Measurements from ENCODE around the gene TIGAR.

Gene TIGAR

GRCh38 chr12:4282103-4282891 is 38.7 kb upstream of the TIGAR start:
- Mint-ChIP-seq H3K27me3 (ENCODE audit: low read depth, poor library complexity) (no peaks in the 10 kb centered on the region), H3K4me1 (peaks cover 97% of the 10 kb centered on the region), H3K27ac (peak overlapping the region; percentile 89), H3K36me3 (ENCODE audit: low read depth) (peaks cover 92% of the 10 kb centered on the region), H3K4me3 (no peak overlapping the region), H3K9me3 (no peaks in the 10 kb centered on the region)
- DNase-seq: no peak
- TF ChIP-seq CTCF (IDR thresholded peaks at IDR 0.05): no peak

- Mint-ChIP-seq H3K4me3 (no peak overlapping the region), H3K9me3 (no peaks in the 10 kb centered on the region), H3K27ac (peak overlapping the region; percentile 95), H3K36me3 (ENCODE audit: low read depth) (peaks cover 95% of the 10 kb centered on the region), H3K4me1 (peaks cover 97% of the 10 kb centered on the region), H3K27me3 (ENCODE audit: low read depth, poor library complexity) (no peaks in the 10 kb centered on the region)
- DNase-seq: no peak
- TF ChIP-seq CTCF (IDR thresholded peaks at IDR 0.05): no peak
Observed at GRCh38 chr12:4282892-4283511, 38.0 kb upstream of the TIGAR start.

GRCh38 chr12:4283512-4284255 is 37.3 kb upstream of the TIGAR start:
- H3K4me1 Mint-ChIP-seq: peaks cover 97% of the 10 kb centered on the region
- no peak for TF ChIP-seq CTCF (IDR thresholded peaks at IDR 0.05)
- H3K27me3 Mint-ChIP-seq (ENCODE audit: low read depth, poor library complexity): no peaks in the 10 kb centered on the region
- peak overlapping the region; percentile 95 for H3K27ac Mint-ChIP-seq
- no peak overlapping the region for H3K4me3 Mint-ChIP-seq
- no peak for DNase-seq
- H3K36me3 Mint-ChIP-seq (ENCODE audit: low read depth): peaks cover 95% of the 10 kb centered on the region
- H3K9me3 Mint-ChIP-seq: no peaks in the 10 kb centered on the region

- H3K9me3 Mint-ChIP-seq: no peaks in the 10 kb centered on the region
- H3K27me3 Mint-ChIP-seq (ENCODE audit: low read depth, poor library complexity): no peaks in the 10 kb centered on the region
- peaks cover 97% of the 10 kb centered on the region for H3K4me1 Mint-ChIP-seq
- no peak overlapping the region for H3K4me3 Mint-ChIP-seq
- TF ChIP-seq CTCF (IDR thresholded peaks at IDR 0.05): no peak
- DNase-seq: no peak
- H3K36me3 Mint-ChIP-seq (ENCODE audit: low read depth): peaks cover 95% of the 10 kb centered on the region
- peak overlapping the region; percentile 95 for H3K27ac Mint-ChIP-seq
Observed at GRCh38 chr12:4284306-4284705, 36.7 kb upstream of the TIGAR start.

- H3K27me3 Mint-ChIP-seq (ENCODE audit: low read depth, poor library complexity): no peaks in the 10 kb centered on the region
- no peak for TF ChIP-seq CTCF (IDR thresholded peaks at IDR 0.05)
- peaks cover 97% of the 10 kb centered on the region for H3K36me3 Mint-ChIP-seq (ENCODE audit: low read depth)
- peaks cover 97% of the 10 kb centered on the region for H3K4me1 Mint-ChIP-seq
- H3K4me3 Mint-ChIP-seq: peak overlapping the region; percentile 25
- H3K27ac Mint-ChIP-seq: peak overlapping the region; percentile 69
- H3K9me3 Mint-ChIP-seq: no peaks in the 10 kb centered on the region
- DNase-seq: no peak
Observed at GRCh38 chr12:4285070-4285469, 35.9 kb upstream of the TIGAR start.

All from nephron progenitor cell (in vitro differentiated cells).